HG03439 (cell line): ENCODE data around the gene ENO4.

ENCODE experiments used
- ATAC-seq: cut with Tn5 transposase; IDR thresholded peaks from one replicate; pipeline ENCODE4 v1.9.1; 2021; ENCODE audit warnings: mild to moderate bottlenecking, moderate library complexity; ENCODE audit not compliant: unreplicated experiment

ENO4 gene, protein sequence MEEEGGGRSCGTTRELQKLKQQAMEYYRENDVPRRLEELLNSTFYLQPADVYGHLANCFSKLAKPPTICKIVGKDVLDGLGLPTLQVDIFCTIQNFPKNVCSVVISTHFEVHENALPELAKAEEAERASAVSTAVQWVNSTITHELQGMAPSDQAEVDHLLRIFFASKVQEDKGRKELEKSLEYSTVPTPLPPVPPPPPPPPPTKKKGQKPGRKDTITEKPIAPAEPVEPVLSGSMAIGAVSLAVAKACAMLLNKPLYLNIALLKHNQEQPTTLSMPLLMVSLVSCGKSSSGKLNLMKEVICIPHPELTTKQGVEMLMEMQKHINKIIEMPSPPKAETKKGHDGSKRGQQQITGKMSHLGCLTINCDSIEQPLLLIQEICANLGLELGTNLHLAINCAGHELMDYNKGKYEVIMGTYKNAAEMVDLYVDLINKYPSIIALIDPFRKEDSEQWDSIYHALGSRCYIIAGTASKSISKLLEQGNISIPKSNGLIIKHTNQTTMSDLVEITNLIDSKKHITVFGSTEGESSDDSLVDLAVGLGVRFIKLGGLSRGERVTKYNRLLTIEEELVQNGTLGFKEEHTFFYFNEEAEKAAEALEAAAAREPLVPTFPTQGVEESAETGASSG

DNA sequence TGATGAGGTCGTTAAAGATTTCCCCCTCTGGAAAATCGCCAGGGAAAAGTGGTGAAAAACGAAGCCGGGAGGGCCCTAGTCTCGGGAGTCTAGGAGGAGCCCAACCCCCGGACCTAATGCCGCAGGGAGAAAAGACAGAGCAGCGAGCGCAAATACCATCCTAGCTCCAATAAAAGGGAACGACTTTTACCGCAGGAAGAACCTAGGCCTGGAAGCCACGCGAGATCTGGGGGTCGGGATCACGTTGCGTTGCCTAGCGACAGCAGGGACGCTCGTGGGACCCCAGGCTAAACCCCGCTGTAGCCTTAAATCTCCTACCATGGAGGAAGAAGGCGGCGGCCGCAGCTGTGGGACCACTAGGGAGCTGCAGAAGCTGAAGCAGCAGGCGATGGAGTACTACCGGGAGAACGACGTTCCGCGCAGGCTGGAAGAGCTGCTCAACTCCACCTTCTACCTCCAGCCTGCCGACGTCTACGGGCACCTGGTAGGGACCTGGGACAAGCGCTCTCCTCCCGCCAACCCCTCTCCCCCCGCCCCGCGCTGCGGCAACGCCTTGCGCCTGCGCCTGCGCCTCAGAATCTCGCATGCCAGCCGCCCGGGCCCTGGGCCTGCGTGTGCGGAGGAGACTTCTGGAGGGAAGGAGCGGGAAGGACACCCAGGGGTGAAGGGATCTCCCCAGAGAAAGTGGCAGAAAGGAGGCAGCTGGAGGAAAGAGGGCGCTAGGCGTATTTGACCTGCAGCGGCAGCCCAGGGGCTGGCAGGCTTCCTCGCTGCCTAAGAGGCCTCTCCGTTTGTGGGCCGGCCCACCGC is at the start of gene ENO4:
Gene ENO4, plus strand, starts transcription at position 252 of the 810 bp plus-strand sequence. Its CDS starts 68 bp downstream, at position 320.
- ATAC-seq: peak; percentile 46

DNA sequence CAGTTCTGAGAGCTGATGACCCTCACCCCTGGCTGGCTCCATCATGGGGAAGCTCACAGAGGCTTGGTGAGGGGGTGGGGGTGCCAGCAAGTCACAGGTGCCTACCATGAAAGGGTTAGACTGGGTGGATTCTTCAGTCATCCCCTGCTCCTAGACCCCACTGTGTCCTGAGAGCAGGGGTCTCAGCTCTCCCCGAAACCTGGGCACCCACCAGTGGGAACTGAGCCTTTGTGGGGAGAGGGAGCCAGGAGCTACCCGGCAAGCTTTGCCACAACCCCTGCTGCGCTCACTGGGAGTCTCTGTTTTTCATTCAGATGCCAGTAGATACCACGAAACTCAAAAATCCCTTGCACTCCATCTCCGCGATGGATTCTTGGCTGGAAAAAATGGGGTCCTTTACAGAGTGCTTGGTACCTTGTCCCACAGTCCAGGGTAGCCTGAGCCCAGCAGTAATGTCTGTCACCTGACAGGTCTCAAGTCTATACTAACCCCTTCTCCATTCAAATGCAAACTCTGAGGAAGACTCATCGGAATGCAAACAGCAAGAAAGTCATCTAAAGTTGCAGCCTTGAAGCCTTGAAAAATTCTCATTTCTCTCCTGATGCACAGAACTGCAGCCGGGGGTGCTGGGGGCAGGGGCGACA is 48.9 kb upstream of the ENO4 start:
- no peak for ATAC-seq

DNA sequence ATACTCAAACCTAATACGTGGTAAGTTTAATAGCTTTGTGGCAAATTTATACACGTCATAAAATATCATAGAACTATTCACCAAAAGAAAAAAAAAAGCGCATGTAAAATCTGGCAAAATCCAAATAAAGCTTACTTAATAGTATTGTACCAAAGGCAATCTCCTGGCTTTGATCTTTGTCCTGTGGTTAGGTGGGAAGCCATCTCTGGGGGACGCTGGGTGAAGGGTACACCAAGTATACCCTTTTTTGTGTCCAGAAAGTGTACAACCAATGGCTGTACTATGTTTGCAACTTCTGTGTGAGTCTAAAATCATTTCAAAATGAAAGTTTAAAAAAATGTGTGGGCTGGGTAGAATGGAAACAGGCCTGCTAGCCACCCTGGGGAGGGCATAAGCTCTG is 47.6 kb upstream of the ENO4 start:
- ATAC-seq: no peak

DNA sequence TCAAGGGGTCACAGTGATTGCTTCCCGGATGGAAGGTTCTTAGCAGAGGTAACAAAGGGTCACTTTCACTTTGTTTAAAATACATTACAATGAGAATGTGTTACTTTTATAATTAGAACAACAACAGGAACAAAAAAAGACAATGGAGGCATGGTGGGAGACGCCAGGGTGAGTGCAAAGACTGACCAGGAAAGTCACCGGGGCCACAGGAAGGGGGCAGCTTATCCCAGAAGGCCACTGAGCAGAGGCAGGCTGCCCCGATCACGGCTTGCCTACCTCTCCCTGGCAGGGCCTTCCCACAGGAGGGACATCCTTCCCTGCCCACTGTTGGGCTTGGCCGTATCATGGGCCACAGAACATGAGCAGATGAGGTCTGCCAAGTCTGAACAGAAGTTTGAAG is 46.8 kb upstream of the ENO4 start:
- no peak for ATAC-seq

DNA sequence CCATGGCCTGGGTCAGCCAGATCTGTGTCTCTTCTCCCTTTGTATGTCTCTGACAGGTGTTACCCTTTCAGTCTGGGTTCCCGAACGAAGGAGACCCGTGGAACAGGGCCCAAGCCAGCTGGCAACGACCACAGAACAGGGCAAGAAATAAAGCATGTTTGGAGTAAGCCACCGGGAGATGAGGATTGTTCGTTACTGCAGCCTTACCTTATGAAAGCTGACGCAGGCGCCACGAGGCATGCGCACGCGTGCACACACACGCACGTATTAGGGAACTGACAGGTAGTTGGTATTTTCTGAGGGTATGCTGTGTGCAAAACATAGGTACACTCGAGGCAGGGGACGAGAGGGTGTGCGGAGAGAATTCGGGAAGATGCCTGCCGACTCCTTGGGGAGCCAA is 46.4 kb upstream of the ENO4 start:
- no peak for ATAC-seq

DNA sequence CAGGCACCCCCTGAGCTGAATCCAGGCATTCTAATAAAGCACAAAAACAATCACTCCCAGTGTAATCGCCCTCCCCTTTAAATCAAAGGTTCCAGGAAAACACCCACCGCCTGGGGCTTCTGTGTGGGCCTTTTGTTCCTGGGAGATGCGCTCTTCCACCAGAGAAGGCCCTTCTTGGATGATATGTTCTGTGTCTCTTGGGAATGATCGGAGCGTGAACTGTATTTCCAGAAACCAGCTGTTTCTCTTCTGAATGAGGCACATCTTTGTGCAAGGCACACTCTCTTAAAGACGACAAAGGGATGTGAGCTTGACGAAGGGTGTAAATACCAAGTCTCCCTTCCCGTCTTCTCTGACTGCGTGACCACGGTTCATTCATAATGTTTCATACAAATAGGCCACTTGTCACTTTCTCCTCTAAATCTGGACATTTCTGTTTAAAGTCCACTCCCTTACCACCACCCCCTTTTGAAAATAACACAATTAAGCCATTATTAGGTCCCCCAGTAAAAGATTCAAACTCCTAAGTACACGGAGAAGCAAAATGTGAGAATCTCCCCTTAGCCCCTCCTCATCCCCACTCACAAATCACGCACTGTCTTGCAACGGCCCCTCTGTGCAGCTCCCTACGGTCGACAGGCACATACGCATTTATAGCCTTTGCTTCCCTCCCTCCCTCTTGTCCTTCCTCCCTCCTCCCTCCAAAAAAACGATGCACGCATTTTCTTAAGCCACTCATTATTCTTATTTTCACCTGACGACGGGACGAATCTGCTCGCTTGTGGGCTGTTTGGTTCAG is 45.6 kb upstream of the ENO4 start:
- no peak for ATAC-seq

DNA sequence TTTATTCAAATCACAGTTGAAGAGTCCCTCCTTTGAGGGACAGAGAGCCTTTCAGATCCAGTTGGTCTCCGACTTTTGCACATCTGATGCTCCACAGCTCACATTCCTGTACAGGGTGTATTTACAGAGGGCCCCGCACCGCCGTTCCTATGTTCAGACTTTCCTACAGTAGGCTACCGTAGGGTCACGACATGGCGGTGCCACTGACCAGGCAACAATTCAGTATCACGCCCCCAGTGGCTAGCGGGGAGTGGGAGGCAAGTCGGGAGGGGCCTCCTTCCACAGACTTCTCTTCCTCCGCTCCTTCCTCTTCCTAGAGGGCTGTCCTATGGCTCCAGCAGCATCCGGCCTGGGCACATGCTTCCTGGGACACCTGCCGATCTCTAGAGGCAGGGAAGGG is 40.6 kb upstream of the ENO4 start:
- ATAC-seq: no peak

DNA sequence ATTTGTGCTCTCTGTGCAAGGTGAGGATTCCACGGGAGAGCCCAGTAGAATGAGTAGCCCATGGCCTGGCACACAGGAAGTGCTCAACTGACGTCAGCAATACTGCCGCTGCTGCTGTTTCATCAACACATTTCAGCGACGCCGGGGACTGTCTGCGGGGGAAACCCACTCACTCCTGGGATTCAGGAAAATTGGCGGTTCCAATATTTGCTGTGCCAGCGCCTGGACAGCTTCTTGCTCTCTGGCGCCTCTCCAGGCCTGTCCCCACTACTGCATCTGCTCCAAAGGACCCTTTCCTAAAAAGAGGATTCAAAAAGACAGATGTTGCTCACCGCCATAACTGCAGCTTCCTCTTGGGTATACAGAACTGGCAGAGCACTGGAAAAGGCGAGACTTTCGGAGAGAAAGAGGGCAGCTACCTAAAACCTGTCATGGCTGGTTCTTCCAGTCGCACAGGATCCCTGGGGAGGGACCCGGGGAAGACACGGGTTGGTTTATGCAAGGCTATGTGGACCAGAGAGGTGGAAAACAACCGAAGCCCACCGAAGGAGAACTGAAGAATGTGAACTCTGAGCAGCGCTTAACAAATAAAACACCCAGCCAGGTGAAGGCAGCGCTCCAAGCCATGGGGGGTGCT is 39.7 kb upstream of the ENO4 start:
- ATAC-seq: no peak

DNA sequence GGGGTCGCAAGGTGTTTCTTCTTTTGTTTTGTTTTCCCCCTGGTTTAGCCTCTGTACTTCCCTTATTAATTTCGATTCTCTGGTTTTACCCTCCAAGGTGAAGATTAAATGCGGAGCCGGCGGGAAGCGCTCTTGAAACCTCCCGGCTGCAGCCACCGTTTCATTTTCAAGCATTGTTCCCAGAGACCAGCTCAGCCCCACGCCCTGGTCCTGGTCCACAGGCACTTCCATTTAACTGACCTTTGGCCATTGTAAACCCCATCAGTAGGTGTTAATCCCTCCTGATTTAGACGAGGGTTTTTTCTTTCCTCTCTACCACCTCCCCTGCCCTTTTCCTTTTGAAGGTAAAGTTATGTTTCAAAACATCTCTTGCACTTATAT is 39.2 kb upstream of the ENO4 start:
- no peak for ATAC-seq

DNA sequence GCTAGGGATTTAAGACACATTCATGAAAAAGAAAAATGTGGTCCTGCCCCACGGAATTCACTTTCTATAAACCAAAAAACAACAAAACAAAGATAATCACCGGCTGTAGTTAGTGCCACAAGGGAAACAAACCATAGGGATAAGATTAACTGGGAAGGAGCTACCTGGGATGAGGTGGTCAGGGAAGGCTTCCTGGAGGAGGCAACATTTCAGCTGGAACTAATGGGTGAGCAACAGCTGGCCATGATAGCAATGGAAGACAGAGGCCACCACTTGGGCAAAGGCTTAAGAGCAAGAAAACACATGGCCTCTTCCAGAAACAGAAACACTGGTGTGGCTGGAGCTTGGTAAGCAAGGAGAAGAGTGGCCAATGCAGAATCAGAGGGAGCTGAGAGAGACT is 38.4 kb upstream of the ENO4 start:
- no peak for ATAC-seq

DNA sequence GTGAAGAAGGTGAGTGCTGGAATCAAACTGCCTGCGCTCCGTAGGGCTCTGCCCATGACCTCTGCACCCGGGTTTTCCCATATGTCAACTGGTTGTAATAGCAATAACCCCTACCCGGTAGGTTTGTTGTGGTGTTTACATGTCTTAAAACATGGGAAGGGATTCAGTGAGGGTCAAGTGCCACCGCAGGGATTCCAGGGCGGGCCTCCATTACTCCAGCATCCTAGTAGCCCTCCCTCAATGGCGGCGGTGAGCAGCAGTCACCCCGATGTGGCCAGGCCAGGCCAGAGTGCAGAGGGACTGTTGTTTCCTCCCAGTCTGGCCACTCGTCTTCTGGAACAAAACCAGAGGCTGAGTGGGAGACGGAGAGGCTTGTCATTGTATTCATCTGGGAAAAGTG is 37.6 kb upstream of the ENO4 start:
- ATAC-seq: no peak

DNA sequence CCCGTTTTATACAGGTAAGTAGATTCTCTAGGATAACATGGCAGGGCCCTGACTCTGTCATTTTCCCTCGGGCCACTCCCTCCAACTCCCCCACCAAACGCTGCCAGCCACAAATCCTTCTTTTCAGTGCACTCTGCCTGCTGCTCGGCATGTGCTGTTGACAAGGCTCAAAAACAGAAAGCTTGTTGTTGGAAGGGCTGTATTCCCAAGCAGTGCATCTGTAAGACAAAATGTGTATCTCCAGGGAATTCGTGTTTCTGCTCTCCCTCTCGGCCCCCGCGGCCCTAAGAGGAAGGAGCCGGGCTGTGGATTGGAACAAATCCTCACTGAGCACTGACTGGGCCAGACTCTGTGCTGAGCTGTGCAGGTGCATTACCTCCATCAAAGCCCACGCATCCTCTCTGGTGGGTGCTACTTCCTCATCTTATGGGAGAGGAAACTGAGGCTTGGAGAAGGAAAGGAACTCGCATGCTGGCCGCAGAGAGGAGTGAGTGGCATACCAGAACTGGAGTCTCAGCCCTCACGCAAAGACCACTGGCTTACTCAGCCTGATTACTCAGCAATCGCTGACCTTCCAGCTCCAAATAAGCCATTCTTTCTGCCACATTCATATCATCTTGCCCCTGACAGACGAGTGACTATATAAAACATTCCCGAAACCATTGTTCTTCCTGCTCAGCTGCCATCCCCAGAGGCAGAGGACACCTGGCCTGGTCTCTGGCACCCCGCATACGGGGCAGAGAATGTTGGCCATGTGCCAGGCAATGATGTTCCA is 33.5 kb upstream of the ENO4 start:
- no peak for ATAC-seq

DNA sequence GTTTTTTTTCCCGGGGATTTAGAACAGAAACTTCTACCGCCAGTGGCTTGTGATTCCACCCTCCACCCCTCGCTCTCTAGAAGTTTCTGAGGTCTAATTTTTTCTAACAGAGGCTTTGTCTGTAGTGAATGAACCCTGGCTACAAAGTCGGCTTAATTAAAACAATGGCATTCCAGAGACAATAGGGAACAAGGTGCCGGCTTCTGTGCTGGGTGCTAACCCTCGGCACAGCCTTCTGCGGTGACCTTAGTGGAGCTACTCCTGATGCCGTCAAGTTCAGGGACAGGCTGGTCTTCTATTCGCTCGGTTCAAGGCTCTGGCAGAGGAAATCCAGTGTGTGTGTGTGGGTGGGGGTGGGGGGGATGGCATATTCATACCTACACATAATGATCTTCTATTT is 32.1 kb upstream of the ENO4 start:
- no peak for ATAC-seq

DNA sequence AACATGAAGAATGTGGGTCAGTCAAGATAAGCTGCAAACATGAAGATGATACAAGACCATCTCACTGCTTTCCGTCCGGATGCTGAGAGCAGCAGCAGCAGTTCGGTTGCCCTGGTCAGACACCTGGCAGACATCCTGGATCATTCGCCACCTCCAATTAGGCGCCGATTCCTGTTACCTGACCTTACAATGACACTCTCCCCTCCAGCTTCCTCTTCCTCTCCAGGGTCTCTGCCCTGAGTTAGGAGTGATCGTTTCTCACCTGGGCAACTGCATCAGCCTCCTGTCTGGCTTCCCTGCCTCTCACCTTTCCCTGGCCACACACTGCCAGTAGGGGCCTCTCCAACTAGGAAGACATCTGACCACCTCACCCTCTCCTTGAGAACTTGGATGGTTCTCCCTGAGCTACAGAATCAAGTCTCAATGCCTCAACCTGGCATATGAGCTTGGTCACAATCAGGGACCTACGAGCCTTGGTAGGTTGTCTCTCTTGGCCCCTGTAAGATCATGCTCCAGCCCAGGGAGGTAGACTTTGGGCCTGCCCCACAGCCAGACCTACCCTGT is 31.4 kb upstream of the ENO4 start:
- no peak for ATAC-seq

DNA sequence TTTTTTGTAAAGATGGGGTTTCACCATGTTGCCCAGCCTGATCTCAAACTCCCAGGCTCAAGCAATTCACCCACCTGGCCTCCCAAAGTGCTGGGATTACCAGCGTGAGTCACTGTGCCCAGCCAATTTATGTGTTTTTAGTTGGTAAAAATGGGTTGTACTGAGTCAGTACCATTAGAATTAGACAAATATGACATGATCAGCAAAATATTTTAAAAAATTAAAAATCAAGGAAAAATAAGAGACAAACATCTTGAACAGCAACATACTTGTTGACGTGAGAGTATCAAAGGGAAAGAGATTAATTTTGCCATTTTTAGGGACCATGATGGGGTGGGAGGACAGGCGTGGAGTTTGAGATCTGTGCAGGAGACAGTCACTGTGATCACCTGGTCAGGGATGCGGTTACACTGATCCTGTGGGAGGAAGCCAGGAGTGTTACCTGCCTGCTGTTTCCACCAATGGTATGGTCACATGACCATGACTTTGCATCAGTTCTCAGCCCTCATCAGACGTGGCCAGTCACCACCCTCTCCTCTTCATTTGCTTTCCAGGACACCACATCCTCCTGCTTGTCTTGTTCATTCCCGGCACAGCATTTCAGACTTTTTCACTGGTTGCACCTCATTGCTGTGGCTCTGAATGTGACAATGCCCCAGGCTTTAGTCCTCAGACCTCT is 29.2 kb upstream of the ENO4 start:
- no peak for ATAC-seq

DNA sequence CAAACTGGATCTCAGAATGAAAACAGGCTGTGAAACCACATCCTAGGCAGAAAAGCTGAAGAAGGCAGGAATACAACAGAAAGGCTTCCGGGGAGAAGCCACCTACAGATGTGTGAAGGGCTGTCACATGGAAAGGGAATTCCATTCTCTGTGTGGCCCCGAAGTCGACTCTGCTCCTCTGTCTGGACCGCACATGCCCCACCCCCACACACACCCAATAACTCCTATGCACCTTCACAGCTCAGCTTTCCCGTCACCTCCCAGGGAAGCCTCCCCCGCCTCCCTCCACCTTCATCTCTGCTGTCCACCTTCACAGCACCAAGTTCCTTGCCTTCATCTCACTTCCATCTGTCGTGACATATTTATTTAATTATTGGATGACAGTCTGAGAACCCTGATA is 23.4 kb upstream of the ENO4 start:
- no peak for ATAC-seq

DNA sequence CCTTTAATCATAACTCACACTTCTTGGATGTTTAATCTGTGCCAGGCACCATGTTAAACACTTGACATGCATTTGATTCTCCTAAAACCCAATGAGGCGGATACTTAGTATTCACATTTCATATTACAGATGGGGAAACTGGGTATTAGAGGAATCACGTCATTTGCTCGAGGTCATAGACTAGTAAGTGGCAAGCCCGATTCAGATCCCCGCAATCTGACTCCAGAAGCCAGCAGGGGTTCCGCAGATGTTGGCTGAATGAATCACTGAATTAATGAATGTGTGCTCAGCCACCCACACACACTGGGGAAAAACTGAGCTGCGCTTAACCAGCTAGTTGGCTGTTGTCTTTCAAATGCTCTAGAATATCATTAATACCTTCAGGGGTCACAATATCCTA is 22.5 kb upstream of the ENO4 start:
- no peak for ATAC-seq

DNA sequence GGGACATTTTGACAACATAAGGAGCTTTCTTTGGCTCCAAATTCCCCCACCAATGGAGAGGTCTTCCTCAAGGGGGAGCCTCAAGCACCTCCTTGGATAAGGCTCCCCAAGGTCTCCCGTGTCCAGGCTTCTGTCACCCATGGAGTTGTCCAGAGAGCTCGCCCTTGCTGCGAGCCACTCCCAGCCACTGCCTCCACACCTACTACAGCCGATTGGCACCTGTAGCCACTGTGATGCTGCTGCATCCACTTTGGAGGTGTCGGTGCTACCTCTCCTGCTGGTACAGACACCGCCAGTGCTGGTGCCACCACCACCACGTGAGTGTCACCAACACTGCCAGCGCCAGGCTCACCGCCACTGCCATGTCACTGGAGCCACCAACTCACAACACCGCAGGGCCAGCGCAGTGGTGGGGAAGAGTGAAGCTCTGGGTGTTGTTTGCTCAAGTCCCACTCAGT is 22.1 kb upstream of the ENO4 start:
- no peak for ATAC-seq
